Gastrocnemius medialis (tissue), 4 donors: Measurements from ENCODE around the gene ACVRL1.

Experiments
- POLR2A ChIP-seq, 2 donors: fragments of 450-650 bp; IDR thresholded peaks; one replicate each; pipeline ENCODE4 v1.6.1; 2017; ENCODE audit warnings: antibody characterized with exemption in 2 of 2, mild to moderate bottlenecking in 2 of 2, moderate library complexity in 2 of 2
- TF ChIP-seq, protein P1 (sequence below), 5 experiments: fragments of 450-650 bp in 3 of 5; fragments of 200-600 bp in 2 of 5; sonication (generic) in 2 of 5; IDR thresholded peaks in 4 of 5; conservative IDR thresholded peaks in 1 of 5; 1 replicate in 4 of 5; 2 replicates in 1 of 5; pipeline ENCODE4 v1.5.1; 2016 to 2019; ENCODE audit warnings: antibody characterized with exemption in 5 of 5, mild to moderate bottlenecking in 3 of 5, moderate library complexity in 3 of 5

DNA sequence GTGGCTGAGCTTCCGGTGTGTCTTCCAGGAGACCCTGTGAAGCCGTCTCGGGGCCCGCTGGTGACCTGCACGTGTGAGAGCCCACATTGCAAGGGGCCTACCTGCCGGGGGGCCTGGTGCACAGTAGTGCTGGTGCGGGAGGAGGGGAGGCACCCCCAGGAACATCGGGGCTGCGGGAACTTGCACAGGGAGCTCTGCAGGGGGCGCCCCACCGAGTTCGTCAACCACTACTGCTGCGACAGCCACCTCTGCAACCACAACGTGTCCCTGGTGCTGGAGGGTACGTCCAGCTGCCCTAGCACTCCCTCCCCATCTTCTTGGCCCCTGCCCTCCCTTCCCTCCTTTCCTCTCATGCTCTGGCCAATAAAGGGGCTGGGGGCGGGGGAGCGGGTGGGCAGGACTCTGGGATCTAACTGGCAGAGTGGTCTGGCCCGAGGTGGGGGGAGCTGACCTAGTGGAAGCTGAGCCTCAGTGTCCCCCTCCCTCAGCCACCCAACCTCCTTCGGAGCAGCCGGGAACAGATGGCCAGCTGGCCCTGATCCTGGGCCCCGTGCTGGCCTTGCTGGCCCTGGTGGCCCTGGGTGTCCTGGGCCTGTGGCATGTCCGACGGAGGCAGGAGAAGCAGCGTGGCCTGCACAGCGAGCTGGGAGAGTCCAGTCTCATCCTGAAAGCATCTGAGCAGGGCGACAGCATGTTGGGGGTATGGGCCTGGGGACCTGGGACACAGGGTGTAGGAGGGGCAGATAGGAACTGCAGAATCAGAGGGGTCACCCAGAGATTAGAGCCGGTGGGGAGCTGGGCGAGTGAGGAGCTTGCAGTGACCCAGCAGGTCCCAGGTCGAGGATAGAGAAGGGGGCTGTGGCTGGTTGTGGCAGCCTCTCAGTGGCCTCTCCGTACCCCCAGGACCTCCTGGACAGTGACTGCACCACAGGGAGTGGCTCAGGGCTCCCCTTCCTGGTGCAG is 6.0 kb downstream of the ACVRL1 start:
- TF ChIP-seq, protein P1, sequence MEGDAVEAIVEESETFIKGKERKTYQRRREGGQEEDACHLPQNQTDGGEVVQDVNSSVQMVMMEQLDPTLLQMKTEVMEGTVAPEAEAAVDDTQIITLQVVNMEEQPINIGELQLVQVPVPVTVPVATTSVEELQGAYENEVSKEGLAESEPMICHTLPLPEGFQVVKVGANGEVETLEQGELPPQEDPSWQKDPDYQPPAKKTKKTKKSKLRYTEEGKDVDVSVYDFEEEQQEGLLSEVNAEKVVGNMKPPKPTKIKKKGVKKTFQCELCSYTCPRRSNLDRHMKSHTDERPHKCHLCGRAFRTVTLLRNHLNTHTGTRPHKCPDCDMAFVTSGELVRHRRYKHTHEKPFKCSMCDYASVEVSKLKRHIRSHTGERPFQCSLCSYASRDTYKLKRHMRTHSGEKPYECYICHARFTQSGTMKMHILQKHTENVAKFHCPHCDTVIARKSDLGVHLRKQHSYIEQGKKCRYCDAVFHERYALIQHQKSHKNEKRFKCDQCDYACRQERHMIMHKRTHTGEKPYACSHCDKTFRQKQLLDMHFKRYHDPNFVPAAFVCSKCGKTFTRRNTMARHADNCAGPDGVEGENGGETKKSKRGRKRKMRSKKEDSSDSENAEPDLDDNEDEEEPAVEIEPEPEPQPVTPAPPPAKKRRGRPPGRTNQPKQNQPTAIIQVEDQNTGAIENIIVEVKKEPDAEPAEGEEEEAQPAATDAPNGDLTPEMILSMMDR (IDR thresholded peaks at IDR 0.05 in 4 of 5, conservative IDR thresholded peaks at IDR 0.05 in 1 of 5), result no peak
- TF ChIP-seq POLR2A (IDR thresholded peaks at IDR 0.05), result no peak
